ENCODE measurements around the gene USP25.

- TF ChIP-seq CTCF (IDR thresholded peaks at IDR 0.05; ENCODE audit: borderline replicate concordance, extremely low read depth, low read length, poor library complexity, severe bottlenecking) = no peak
- TF ChIP-seq EZH2 (IDR thresholded peaks at IDR 0.05; ENCODE audit: borderline replicate concordance, low read depth, low read length, severe bottlenecking) = no peak
These were observed 472 bp upstream of the USP25 start for GRCh38 chr21:15729346-15729673.

Measured in DND-41 (cell line).